Endothelial cell (in vitro differentiated cells): ENCODE data around the gene MARCOL. TPM values are rescaled to one million over a fixed set of nuclear protein-coding genes. Genes with fewer than 3 reads are reported as not detected.

Source experiments
- DNase-seq: peaks from one replicate; pipeline ENCODE4 v3.0.0; 2021; ENCODE audit warnings: low spot score
- H3K27ac Mint-ChIP-seq: one replicate; pipeline ENCODE4 v1.8.0; 2021; ENCODE audit warnings: mixed read lengths, inconsistent platforms; ENCODE audit not compliant: unreplicated experiment
- H3K27me3 Mint-ChIP-seq: one replicate; pipeline ENCODE4 v1.8.0; 2021; ENCODE audit warnings: mild to moderate bottlenecking, moderate library complexity, mixed read lengths, inconsistent platforms; ENCODE audit not compliant: unreplicated experiment
- H3K36me3 Mint-ChIP-seq: one replicate; pipeline ENCODE4 v1.8.0; 2021; ENCODE audit warnings: mild to moderate bottlenecking, low read depth, mixed read lengths, inconsistent platforms; ENCODE audit not compliant: unreplicated experiment
- H3K4me1 Mint-ChIP-seq: one replicate; pipeline ENCODE4 v1.8.0; 2021; ENCODE audit warnings: mild to moderate bottlenecking, mixed read lengths, inconsistent platforms; ENCODE audit not compliant: unreplicated experiment
- H3K4me3 Mint-ChIP-seq: one replicate; pipeline ENCODE4 v1.8.0; 2021; ENCODE audit warnings: mild to moderate bottlenecking, mixed read lengths, inconsistent platforms; ENCODE audit not compliant: unreplicated experiment
- H3K9me3 Mint-ChIP-seq: one replicate; pipeline ENCODE4 v1.8.0; 2021; ENCODE audit warnings: mixed read lengths, inconsistent platforms; ENCODE audit not compliant: unreplicated experiment
- total RNA-seq: library from RNA; stranded (reverse); fragmentation: NEBNext Ultra II Directional; extraction: Animal tissue kit (Norgen Biotek cat#: 25700); gene quantifications from one replicate; pipeline ENCODE4 v1.2.1, GENCODE V29; 2021; ENCODE audit not compliant: unreplicated experiment
- TF ChIP-seq, protein P1 (sequence below): fragments of 200-600 bp; sonication (generic); IDR thresholded peaks from one replicate; pipeline ENCODE4 v1.5.0; 2021; ENCODE audit warnings: antibody characterized with exemption; ENCODE audit not compliant: unreplicated experiment

MARCOL gene
- total RNA-seq, 1 donor from 2014 or later, result not detected

DNA sequence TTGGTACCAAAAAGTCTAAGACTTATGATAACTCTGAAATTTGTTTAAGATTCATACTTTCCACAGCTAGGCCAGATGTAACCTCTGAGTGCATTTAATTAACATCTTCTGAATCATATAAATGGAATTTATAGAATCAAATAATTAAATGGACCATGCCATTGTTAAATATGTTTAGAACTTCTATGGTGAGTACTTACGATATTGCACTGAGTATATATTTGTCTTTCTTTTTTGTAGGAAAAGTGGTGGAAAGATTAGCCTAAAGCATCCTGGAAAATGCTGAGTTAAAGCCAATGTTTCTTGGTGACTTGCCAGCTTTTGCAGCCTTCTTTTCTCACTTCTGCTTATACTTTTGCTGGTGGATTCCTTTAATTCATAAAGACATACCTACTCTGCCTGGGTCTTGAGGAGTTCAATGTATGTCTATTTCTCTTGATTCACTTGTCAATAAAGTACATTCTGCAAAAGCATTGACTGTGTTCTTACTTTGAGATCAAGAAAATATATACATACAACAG, 23.6 kb upstream of the MARCOL start:
- Mint-ChIP-seq H3K27me3 (no peaks in the 10 kb centered on the region), H3K27ac (no peak overlapping the region), H3K4me3 (no peak overlapping the region), H3K4me1 (no peaks in the 10 kb centered on the region), H3K36me3 (no peaks in the 10 kb centered on the region), H3K9me3 (no peaks in the 10 kb centered on the region)
- DNase-seq, result no peak
- TF ChIP-seq, protein P1, sequence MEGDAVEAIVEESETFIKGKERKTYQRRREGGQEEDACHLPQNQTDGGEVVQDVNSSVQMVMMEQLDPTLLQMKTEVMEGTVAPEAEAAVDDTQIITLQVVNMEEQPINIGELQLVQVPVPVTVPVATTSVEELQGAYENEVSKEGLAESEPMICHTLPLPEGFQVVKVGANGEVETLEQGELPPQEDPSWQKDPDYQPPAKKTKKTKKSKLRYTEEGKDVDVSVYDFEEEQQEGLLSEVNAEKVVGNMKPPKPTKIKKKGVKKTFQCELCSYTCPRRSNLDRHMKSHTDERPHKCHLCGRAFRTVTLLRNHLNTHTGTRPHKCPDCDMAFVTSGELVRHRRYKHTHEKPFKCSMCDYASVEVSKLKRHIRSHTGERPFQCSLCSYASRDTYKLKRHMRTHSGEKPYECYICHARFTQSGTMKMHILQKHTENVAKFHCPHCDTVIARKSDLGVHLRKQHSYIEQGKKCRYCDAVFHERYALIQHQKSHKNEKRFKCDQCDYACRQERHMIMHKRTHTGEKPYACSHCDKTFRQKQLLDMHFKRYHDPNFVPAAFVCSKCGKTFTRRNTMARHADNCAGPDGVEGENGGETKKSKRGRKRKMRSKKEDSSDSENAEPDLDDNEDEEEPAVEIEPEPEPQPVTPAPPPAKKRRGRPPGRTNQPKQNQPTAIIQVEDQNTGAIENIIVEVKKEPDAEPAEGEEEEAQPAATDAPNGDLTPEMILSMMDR, result no peak

DNA sequence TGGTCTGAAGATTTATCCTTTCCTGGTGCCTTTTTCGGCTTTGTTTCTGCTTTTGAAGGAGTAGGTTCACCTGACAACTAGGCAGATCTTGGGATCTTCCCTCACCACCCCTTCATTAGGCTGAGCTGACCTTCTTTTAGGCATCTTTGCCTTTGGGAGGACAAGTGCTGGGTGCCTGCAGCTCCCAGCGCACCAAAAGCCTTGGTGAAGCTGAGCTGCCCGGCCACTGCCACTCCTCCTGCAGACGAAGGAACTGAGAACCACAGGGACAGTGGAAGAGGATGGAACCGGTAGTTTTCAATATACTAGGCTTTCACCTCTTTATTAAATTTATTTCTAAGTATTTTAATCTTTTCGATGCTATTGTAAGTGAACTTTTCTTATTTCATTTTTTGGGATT, 16.8 kb upstream of the MARCOL start:
- no peak for DNase-seq
- TF ChIP-seq, protein P1, result no peak
- H3K4me3 Mint-ChIP-seq, result no peak overlapping the region
- H3K27me3 Mint-ChIP-seq, result no peaks in the 10 kb centered on the region
- no peaks in the 10 kb centered on the region for H3K4me1 Mint-ChIP-seq
- H3K27ac Mint-ChIP-seq, result no peak overlapping the region
- H3K36me3 Mint-ChIP-seq, result no peaks in the 10 kb centered on the region
- H3K9me3 Mint-ChIP-seq, result no peaks in the 10 kb centered on the region

DNA sequence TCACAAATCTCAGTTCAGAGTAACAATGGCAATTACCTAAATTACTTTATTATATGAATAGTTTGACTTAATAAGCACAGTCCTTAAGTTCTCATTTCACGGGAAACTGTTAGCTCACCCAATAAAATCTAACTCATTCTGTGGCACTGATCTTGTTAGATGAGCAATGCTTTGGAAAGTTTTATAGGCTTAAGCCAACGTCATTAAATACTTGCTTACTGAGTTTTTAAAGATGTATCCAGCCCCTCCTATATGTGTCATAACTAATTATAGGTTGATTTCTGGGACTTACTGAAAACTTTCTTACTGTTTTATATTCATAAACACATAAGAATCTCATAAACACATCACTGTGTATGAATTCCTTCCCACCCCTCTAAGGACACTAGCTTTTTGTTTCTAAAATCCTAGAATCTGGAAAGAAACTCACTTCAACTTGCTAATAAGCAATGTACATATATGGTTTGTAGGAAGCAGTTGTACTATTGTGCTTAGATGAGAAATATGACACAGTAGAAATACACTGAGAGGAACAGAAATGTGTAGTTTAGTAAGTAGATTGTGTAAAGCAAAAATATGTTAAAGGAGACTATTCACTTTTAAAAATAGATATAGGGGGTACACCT, 14.1 kb upstream of the MARCOL start:
- Mint-ChIP-seq H3K27me3 (no peaks in the 10 kb centered on the region), H3K36me3 (no peaks in the 10 kb centered on the region), H3K4me3 (no peak overlapping the region), H3K9me3 (no peaks in the 10 kb centered on the region), H3K4me1 (no peaks in the 10 kb centered on the region), H3K27ac (no peak overlapping the region)
- TF ChIP-seq, protein P1, result no peak
- no peak for DNase-seq

DNA sequence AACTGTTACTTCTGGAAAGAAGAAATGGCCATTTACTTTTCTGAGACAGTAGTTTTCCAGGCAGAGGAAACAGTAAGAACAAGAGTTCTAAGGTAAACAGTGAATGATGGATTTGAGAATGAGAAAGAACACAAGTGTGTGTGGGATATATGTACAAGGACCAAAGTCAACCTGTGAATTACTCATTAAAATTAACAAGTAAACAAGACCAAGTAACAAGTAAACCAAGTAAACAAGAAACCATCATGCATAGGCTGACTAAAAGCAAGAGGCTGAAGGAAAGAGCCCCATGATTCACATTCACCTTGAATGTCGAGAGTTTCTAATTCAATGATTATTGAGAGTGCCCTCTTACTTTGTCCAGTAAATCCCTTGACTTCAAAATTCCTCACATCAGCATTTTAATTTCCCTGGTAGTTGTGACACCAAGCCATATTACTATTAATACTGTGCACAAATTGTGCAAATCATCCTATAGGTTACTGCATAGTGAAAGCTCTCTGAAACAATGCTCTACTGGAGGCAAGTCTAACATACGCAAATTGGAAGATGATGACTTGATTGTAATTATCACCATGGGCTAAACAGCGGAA, 9.8 kb upstream of the MARCOL start:
- Mint-ChIP-seq H3K36me3 (no peaks in the 10 kb centered on the region), H3K4me3 (no peak overlapping the region), H3K4me1 (no peaks in the 10 kb centered on the region), H3K9me3 (no peaks in the 10 kb centered on the region), H3K27me3 (no peaks in the 10 kb centered on the region), H3K27ac (no peak overlapping the region)
- DNase-seq, result no peak
- TF ChIP-seq, protein P1, result no peak

DNA sequence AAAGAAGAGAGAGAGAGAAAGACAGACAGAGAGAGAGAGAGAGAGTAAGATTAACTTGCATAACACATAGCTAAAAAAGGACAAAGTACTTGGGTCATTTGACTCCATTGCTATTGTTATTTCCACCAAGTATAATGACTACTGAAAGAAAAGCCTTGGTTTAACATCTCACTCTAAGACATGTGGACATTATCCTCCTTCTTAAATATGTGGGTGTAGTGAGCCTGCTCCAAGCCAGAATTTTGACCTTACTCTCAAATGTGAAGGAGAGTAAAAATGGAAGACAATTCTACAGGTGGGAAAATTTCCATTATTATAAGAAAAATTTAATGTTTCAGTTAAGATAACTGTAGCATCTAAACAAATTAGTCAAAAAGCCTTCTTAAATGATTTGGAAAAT, 8.5 kb upstream of the MARCOL start:
- DNase-seq, result no peak
- no peak overlapping the region for H3K27ac Mint-ChIP-seq
- H3K9me3 Mint-ChIP-seq, result no peaks in the 10 kb centered on the region
- H3K4me1 Mint-ChIP-seq, result no peaks in the 10 kb centered on the region
- no peak overlapping the region for H3K4me3 Mint-ChIP-seq
- no peaks in the 10 kb centered on the region for H3K36me3 Mint-ChIP-seq
- no peaks in the 10 kb centered on the region for H3K27me3 Mint-ChIP-seq
- TF ChIP-seq, protein P1, result no peak
